Coronary artery (tissue), 2 donors: ENCODE results near the gene MBOAT2.

Experiments used
- DNase-seq: peaks from one replicate; pipeline ENCODE4 v3.0.0-alpha.2; 2017; ENCODE audit warnings: low spot score
- H3K27ac ChIP-seq, 2 donors: fragments of 200-600 bp; sonication (generic); one replicate each; pipeline ENCODE4 v1.5.1; 2016 to 2019
- H3K4me3 ChIP-seq: fragments of 200-600 bp; sonication (generic); 2 replicates; pipeline ENCODE4 v1.5.1; 2016; ENCODE audit warnings: mild to moderate bottlenecking, moderate library complexity
- TF ChIP-seq, protein P1 (sequence below): fragments of 200-600 bp; sonication (generic); IDR thresholded peaks from one replicate; pipeline ENCODE4 v1.5.1; 2019; ENCODE audit warnings: antibody characterized with exemption

MBOAT2 gene

DNA sequence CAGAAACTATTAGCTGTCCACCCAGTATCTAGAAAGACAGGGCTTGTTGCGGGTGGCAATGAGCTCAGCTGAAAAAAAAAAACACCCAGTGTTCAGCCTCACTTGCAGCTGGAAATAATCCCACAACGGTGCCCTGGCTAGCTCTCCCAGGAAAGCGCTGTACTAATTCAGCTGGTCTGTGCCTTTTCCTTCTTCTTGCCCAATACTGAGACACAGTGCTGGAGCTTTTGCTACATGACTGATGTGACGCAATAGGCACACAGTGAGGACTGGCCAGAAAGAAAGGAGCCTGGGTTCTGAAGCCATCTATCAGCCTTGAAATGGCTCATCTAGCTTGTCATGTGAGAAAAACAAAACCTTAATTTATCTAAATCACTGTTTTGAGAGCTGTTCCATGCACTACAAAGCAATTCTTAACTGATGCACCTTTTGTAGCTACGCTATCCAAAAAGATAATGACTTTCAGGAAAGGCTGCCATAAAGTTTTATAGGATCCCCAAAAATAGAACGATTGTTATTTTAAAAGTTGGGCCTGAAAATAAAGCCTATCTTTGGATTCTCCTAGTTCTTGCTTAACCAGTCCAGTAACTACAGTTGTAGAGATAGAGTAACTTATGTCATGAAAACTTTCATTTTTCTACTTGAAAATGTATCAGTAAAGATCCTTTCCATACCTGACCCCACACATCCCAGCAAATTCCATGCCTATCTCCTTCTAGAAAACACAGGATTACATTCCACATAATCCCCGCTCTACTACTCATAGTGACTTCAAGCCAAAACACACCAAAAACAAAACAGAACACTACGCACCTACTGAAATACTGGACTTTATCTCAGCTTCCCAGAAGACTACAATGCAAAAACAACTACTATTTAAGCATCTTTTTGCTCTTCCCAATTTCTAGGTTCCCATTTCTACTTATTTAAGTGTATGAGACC, 181.9 kb downstream of the MBOAT2 start:
- TF ChIP-seq, protein P1, sequence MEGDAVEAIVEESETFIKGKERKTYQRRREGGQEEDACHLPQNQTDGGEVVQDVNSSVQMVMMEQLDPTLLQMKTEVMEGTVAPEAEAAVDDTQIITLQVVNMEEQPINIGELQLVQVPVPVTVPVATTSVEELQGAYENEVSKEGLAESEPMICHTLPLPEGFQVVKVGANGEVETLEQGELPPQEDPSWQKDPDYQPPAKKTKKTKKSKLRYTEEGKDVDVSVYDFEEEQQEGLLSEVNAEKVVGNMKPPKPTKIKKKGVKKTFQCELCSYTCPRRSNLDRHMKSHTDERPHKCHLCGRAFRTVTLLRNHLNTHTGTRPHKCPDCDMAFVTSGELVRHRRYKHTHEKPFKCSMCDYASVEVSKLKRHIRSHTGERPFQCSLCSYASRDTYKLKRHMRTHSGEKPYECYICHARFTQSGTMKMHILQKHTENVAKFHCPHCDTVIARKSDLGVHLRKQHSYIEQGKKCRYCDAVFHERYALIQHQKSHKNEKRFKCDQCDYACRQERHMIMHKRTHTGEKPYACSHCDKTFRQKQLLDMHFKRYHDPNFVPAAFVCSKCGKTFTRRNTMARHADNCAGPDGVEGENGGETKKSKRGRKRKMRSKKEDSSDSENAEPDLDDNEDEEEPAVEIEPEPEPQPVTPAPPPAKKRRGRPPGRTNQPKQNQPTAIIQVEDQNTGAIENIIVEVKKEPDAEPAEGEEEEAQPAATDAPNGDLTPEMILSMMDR, result no peak
- DNase-seq, result peak; percentile 78
- Histone ChIP-seq H3K4me3 (no peak overlapping the region), H3K27ac (peak overlapping the region; percentile 58 to 74)

DNA sequence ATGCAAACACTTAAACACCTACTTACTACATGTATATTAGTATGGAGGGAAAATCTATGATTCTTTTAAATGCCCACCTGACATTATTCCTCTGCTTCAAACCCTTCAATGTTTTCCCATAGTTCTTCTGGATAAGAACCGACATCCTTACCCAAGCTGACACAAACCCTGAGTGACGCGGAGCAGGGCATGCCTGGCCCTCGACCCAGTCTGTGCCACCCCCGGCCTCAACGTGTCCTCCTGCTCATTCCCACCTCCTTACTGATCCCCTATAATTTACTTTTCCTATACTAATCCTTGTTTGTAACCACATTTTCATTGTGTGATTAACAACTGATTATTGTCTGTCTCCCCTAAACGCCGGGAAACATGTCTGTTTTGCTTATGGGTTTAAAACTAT, 183.5 kb downstream of the MBOAT2 start:
- no peak overlapping the region for H3K27ac ChIP-seq
- no peak for DNase-seq
- H3K4me3 ChIP-seq, result no peak overlapping the region
- TF ChIP-seq, protein P1, result no peak

DNA sequence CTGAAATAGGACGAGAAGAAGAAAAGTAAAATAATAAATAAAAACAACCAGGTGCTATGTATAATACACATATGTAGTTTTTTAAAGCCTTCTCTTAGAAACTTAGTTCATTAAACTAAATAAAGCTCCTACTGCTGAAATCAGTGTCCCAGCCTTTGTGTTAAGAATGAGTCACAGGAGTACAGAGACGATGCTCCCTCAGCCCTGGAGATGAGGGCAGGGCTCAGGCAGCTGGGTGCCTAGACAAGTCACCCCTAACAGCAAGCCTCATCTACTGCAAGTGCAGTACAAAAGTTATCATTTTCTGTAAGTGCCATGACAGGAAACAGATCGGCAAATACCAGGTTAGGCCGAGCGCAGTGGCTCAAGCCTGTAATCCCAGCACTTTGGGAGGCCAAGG, 184.3 kb downstream of the MBOAT2 start:
- no peak overlapping the region for H3K4me3 ChIP-seq
- H3K27ac ChIP-seq, result no peak overlapping the region
- DNase-seq, result no peak
- TF ChIP-seq, protein P1, result no peak

DNA sequence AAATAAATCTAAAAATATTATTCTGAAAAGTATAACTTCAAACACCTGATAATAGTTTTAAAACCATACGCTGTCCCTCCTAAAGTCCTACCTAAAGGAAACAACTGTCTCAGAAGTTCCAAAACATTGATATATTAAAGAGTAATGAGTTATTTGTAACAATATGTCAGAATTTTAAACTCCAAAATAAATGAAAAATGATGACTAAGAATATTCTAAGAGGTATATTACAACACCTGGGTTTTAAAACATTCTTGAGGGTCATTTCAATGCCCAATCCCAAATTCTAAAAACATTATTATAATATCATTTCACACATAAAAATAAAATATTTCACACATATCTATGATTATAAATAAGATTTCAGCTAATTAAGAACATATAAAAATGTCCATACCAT, 186.3 kb downstream of the MBOAT2 start:
- no peak for DNase-seq
- H3K4me3 ChIP-seq, result no peak overlapping the region
- H3K27ac ChIP-seq, result no peak overlapping the region
- TF ChIP-seq, protein P1, result no peak

DNA sequence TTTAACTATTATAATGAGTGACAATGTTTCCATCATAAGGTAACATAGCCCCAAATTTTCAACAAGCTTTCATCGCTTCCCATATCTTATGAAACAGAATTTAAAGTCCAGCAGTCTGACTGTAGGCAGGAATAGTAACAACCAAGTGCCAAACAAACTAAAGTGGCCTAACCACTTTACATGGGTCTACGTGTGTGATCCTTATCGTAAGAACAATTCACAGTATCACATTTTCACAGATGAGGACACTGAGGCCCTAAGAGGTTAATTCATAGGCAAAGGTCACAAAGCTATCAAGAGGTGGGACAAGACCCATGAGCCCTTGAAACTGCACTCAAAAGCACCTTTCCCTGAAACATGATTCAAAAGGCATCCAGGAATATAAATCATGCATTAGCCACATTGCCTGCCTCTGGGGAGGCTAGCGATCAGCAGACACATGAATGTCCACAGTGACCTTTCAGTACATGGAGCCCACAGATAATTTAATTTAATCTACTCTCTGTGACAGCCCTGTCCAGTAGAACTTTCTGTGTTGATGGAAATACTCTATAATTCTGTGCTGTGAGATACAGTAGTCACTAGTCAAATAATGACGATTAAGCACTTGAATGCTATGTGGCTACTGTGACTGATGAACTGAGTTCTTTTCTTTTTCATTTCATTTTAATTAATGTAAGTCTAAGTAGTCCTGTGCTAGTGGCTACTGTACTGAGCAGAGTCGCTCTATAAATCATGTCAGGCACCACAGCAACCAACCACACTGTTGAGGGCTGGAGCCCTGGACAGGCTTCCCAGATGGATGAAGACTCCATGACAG, 196.4 kb downstream of the MBOAT2 start:
- Histone ChIP-seq H3K27ac (no peak overlapping the region), H3K4me3 (no peak overlapping the region)
- TF ChIP-seq, protein P1, result no peak
- DNase-seq, result no peak

DNA sequence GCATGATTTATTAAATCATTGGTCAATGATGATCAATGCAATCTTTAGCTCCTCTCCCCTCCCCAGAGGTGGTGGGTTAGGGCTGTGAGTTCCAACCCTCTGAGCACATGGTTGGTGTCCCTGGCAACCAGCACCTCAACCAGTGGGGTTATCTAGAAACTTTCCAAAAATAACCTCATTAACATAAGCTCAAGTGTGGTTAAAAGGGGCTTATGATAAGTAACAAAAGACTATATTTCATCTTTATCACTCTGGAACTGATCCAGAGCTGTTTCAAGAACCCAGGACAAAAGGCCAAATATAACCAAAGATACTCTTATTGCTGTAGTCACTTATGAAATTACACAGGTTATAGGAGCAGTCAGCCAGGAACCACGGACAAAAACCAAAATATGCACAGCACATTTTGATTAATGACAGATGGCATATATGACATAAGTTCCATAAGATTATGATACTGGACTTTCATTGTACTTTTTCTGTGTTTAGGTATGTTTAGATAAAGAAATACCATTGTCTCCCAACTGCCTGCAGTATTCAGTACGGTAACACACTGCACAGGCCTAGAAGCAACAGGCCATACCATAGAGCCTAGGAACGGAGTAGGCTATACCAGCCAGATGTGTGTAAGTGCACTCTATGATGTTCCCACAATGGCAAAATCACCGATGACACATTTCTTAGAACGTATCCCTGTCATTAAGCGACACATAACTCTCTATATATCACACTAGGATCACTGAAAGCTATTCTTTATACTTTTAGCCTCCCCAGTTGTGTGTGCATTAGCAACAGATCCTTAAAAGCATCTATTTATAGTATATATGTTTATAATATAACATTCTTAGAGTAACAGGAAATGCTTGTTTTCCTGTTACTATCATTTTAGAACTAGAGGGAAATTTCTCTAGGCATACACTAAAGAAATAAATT, 197.9 kb downstream of the MBOAT2 start:
- H3K4me3 ChIP-seq, result no peak overlapping the region
- no peak overlapping the region for H3K27ac ChIP-seq
- TF ChIP-seq, protein P1, result no peak
- no peak for DNase-seq
